ENCODE measurements around the gene IRX3. TPM values are rescaled to one million over a fixed set of nuclear protein-coding genes. Genes with fewer than 3 reads are reported as not detected.
A peak's percentile ranks its signal among the peaks of the same experiment; 100 is the strongest.

IRX3 gene
- total RNA-seq, 3 donors from 2014 or later: 18.4 to 127 (median 56.7) TPM

DNA sequence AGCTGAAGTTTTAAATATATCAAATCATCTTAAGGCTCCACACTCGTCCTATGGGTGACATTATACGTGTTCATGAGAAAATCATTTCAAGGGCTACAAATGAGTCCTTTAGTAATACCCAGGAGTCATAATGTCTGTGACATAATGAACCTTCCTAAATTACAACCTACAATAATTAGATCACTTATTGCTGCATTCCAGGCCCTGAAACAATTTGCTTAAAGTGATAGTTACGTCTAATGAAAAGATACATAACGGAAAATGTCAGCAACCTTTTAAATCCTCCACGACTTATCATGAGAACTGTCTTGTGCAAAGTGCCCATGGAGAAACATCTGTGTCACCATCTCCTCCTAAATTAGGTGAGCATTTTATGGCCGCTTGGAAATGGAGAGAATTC is 43.4 kb downstream of the IRX3 start:
- no peak for DNase-seq (ENCODE audit: low spot score in 2 of 2)
- intact Hi-C loops (cut with DNase I; ENCODE audit: low total_unique reads): no loop called here
- TF ChIP-seq POLR2A (IDR thresholded peaks at IDR 0.05): no peak
- TF ChIP-seq POLR2AphosphoS5 (IDR thresholded peaks at IDR 0.05): no peak
- TF ChIP-seq, protein P1, sequence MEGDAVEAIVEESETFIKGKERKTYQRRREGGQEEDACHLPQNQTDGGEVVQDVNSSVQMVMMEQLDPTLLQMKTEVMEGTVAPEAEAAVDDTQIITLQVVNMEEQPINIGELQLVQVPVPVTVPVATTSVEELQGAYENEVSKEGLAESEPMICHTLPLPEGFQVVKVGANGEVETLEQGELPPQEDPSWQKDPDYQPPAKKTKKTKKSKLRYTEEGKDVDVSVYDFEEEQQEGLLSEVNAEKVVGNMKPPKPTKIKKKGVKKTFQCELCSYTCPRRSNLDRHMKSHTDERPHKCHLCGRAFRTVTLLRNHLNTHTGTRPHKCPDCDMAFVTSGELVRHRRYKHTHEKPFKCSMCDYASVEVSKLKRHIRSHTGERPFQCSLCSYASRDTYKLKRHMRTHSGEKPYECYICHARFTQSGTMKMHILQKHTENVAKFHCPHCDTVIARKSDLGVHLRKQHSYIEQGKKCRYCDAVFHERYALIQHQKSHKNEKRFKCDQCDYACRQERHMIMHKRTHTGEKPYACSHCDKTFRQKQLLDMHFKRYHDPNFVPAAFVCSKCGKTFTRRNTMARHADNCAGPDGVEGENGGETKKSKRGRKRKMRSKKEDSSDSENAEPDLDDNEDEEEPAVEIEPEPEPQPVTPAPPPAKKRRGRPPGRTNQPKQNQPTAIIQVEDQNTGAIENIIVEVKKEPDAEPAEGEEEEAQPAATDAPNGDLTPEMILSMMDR (IDR thresholded peaks at IDR 0.05): no peak
- H3K4me3 ChIP-seq: no peak overlapping the region
- H3K36me3 ChIP-seq: no peaks in the 10 kb centered on the region
- H3K27ac ChIP-seq: no peak overlapping the region
- no peaks in the 10 kb centered on the region for H3K9me3 ChIP-seq
- H3K27me3 ChIP-seq: no peaks in the 10 kb centered on the region
- no peaks in the 10 kb centered on the region for H3K4me1 ChIP-seq

DNA sequence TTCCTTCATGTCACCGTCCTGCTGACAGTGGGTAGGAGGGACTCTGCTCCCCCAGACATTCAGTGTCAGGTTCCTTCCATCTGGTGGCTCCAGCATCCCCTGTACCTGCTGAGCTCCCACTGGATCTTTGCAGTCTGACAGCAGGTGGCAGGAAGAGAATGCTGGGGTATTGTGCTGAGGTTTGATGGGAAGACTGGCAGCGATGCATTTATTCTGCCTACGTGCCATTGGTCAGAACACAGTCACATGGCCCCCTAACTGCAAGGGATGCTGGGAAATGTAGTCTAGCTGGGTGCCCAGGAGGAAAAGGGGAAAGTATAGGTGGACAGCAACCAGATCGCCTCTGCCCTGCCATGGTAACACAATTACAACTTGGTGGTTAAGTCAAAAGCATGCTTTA is 44.4 kb downstream of the IRX3 start:
- intact Hi-C loops (cut with DNase I; ENCODE audit: low total_unique reads): no loop called here
- no peak for DNase-seq (ENCODE audit: low spot score in 2 of 2)
- peak overlapping the region in 1 of 2 donors; percentile 25 for H3K27ac ChIP-seq
- TF ChIP-seq POLR2A (IDR thresholded peaks at IDR 0.05): no peak
- no peak for TF ChIP-seq POLR2AphosphoS5 (IDR thresholded peaks at IDR 0.05)
- TF ChIP-seq, protein P1 (IDR thresholded peaks at IDR 0.05): no peak
- H3K9me3 ChIP-seq: no peaks in the 10 kb centered on the region
- H3K4me1 ChIP-seq: no peaks in the 10 kb centered on the region
- no peak overlapping the region for H3K4me3 ChIP-seq
- no peaks in the 10 kb centered on the region for H3K27me3 ChIP-seq
- H3K36me3 ChIP-seq: no peaks in the 10 kb centered on the region

DNA sequence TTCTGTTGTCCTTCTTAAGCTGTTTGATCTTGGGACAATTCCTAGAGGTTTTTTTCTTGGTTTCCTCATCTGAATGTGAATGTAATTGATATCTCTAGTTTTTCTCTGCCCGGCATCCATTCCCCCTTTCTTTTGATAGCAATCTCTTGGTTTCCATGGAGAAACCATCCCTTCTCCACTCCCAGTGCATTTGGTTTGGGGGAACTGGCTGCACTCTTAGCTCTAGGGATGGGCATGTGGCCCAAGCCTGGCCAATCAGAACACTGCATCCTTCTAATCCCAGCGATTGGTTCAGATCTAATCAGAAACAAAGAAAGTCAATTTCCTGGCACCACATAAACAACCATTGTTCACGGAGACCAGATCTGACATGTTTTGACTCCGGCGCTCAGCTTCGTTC is 45.1 kb downstream of the IRX3 start:
- TF ChIP-seq POLR2AphosphoS5 (IDR thresholded peaks at IDR 0.05): no peak
- TF ChIP-seq, protein P1 (IDR thresholded peaks at IDR 0.05): no peak
- no peak for TF ChIP-seq POLR2A (IDR thresholded peaks at IDR 0.05)
- Histone ChIP-seq H3K27ac (no peak overlapping the region), H3K27me3 (no peaks in the 10 kb centered on the region), H3K4me3 (no peak overlapping the region), H3K4me1 (no peaks in the 10 kb centered on the region), H3K36me3 (no peaks in the 10 kb centered on the region), H3K9me3 (no peaks in the 10 kb centered on the region)
- no peak for DNase-seq (ENCODE audit: low spot score in 2 of 2)
- intact Hi-C loops (cut with DNase I; ENCODE audit: low total_unique reads): no loop called here

DNA sequence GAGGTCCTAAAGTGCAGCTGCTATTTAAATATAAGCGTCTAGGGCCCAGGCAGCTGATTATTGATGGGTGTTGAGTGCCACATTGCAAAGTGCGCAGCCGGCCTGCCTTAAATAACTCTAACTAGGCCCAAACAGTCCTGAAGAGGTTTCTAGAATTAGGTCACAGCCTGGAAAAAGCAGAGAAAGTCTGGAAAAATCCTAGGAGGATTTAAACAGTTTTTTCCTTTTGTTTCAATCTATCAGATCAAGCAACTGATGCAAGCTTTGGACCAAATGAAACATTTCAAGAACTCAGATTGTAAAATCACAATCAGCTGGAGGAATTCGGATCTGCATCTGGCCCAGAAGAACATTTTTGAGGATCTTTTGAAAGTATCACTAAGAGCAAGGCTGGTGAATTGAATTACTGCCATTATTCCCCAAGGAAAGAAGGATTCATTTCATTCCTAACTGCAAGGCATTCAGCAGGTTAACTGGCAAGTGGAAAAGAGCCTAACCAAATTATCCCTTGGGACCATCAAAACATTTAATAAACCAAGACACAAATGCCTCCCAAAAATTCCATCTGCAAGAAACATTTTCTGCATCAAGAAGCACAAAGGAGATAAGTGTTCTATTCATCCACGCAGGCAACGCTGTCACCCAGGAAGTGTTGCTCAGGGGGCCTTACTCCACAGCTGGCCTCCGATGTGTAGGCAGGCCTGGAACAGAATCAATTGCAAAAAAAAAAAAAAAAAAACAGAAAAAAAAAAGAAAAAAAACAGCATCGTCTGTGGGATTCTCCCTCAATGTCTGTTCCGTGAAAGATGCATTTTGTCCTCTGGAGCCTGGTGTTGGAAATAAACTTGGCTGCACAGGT is 46.1 kb downstream of the IRX3 start:
- TF ChIP-seq POLR2A (IDR thresholded peaks at IDR 0.05): no peak
- Histone ChIP-seq H3K9me3 (no peaks in the 10 kb centered on the region), H3K4me1 (no peaks in the 10 kb centered on the region), H3K4me3 (no peak overlapping the region), H3K36me3 (no peaks in the 10 kb centered on the region), H3K27ac (peak overlapping the region in 1 of 2 donors; percentile 61), H3K27me3 (no peaks in the 10 kb centered on the region)
- DNase-seq (ENCODE audit: low spot score in 2 of 2): no peak
- intact Hi-C loops (cut with DNase I; ENCODE audit: low total_unique reads): no loop called here

DNA sequence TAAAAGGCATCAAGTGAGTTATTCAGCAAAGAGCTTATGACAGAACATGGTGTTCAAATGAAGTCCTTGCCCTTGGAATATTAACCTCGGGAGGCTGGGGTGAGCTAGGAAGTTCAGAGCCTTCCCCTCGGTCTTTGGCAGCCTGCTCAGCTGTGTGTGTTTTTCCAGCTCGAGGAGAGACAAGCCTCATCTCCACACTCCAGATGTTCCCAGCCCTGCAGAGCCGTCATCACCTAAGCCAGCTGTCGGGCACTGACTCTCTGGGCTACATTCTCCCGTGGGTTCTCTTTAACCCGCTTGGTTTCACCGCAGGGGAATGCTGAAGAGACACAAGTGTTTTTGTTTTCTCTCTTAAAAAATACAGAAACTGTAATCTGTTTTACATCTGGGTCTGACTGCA is 47.1 kb downstream of the IRX3 start:
- H3K9me3 ChIP-seq: no peaks in the 10 kb centered on the region
- DNase-seq (ENCODE audit: low spot score in 2 of 2): no peak
- peak overlapping the region in 1 of 2 donors; percentile 61 for H3K27ac ChIP-seq
- intact Hi-C loops (cut with DNase I; ENCODE audit: low total_unique reads): no loop called here
- H3K36me3 ChIP-seq: no peaks in the 10 kb centered on the region
- no peaks in the 10 kb centered on the region for H3K4me1 ChIP-seq
- no peak overlapping the region for H3K4me3 ChIP-seq
- H3K27me3 ChIP-seq: no peaks in the 10 kb centered on the region
- TF ChIP-seq, protein P1 (IDR thresholded peaks at IDR 0.05): no peak
- TF ChIP-seq POLR2AphosphoS5 (IDR thresholded peaks at IDR 0.05) (no peak), POLR2A (IDR thresholded peaks at IDR 0.05) (no peak)

Data from breast epithelium (tissue), 4 donors.